Astrocyte of the spinal cord (primary cell): ENCODE measurements around the gene PRKCE.
A peak's percentile ranks its signal among the peaks of the same experiment; 100 is the strongest.

Experiments used
- DNase-seq: peaks from one replicate; pipeline ENCODE4 v3.0.0; 2011; ENCODE audit warnings: low read depth, low spot score
- H3K4me3 ChIP-seq: 2 replicates; pipeline ENCODE4 v1.5.1; 2011; ENCODE audit warnings: low read depth, mild to moderate bottlenecking, low read length, moderate library complexity
- CTCF ChIP-seq: IDR thresholded peaks from 2 replicates; pipeline ENCODE4 v1.5.1; 2012; ENCODE audit warnings: low read depth, mild to moderate bottlenecking, low read length, inconsistent platforms
- in situ Hi-C: cut with HindIII; loops from 2 replicates; pipeline ENCODE4 v1.10.0; 2017; ENCODE audit warnings: low sequenced_read_pairs

PRKCE gene

DNA sequence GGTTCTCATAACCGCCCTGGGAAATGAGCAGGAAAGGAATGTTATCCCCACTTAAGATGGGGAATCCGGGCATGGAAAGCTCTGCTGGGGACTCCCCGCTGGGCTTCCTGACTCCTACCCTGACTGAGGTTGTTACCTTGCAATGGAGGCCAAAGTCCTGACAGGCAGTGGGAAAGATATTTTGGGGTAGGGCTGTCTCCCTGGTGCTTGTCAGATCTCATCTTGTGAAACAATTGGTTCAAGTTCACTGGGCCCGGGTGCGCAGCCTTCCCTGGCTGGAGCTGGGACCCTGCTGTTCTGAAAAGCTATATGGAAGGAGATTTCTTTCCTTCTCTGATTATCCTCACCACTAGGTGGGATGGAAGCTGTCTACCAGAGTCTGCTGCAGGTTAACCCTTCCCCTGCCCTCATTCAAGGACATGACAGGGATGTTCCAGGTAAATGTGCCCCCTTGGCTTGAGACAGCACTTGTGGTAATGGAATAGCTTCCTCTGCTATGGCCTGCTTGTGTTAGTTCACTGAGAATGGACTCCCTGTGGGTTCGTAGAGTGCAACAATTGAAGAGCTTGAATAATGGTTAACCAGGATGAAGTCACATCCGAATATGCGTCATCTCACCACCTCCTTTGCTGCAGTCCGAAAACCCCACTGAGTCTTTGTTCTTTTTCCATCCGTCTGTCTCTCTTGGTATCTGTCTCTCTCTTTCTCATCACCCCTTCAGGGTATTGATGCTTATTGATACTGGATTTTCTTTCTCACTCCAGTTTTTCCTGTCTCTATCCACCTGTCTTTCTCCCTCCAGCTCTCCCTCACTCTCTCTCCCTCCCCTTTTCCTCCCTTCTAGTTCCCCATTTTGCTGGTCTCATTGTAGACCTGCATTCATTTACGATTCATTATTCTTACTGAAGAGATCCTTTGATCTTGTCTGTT, 577.9 kb downstream of the PRKCE start:
- in situ Hi-C loops, result no loop called here
- no peak for TF ChIP-seq CTCF
- DNase-seq, result peak; percentile 94
- no peak overlapping the region for H3K4me3 ChIP-seq

DNA sequence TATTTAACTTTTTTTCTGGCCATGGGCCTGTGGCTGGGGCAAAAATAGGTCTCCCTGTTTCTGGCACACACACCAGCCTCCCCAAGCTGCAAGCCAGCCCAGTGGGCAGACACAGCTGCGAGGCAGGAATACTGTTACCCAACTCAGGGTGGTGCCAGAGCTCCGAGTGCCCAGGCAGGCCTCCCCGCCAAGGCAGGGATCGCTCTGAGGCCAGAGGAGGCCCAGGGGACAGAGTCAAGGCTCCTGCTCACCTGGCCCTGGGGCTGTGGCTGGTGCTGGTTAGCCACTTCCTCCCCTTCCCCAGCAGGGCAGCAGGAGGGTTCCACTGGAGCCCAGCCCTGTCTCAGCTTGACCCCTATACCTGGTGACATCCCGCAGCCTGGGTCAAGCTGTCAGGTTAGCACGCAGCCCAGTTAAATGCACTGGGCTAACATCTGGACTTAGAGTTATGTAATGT, 578.7 kb downstream of the PRKCE start:
- TF ChIP-seq CTCF, result peak; percentile 15
- DNase-seq, result peak; percentile 47
- in situ Hi-C loops, result no loop called here

DNA sequence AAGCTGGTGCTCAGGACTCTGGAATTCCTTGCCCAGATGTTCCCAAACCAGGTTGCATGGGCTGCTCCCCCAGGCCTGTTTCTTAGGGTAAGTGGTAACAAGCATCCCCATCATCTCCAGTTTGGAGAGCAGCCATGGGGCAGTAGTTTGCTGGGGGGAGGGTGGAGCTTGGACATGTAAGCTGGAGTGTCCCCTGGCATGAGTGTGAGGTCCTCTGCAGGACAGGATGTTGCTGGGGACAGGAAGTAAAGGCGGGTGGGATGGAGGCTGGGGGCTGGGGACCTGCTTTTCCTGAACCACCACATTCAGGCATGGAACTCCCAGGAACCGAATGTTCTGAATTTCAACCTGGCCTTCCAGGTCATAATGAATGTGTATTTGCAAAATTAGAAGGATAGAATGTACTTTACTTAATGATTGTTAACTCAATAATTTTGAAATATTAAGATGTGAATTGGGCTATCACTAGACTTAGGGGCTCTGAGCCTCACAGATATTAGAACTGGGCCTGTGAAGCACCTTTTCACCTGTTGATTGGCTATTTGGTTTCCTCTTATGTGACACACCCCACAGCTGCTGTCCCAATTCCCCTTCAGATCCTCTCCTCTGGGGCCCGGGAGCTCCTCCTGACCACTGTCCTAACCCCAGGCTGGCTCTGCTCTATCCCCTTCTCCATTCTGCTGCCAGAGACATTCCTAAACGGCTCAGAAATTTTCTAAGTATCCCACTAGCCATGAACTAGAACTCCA, 579.4 kb downstream of the PRKCE start:
- DNase-seq, result no peak
- in situ Hi-C loops, result no loop called here
- TF ChIP-seq CTCF, result no peak
- H3K4me3 ChIP-seq, result no peak overlapping the region

More for the DNA sequence above, 578.7 kb downstream of the PRKCE start:
- H3K4me3 ChIP-seq, result no peak overlapping the region

DNA sequence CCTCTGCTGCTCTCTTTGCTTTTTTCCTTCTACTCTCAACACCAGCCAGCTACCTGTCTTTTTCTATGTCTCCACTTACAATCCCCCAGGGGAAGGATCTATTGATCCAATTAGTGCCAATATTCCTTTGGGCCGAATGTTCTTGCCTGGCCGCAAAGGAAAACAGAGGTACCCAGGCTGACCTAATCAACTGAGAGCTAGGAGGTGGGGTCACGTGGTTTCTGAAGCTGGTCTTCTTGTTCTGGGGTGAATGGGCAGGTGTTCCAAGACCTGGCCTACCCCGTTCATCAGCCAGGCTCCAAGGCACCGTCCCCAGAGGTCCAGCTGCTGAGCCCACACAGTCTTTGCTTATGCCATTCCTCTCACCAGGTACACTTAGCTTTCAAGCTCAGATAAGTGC, 580.2 kb downstream of the PRKCE start:
- H3K4me3 ChIP-seq, result no peak overlapping the region
- TF ChIP-seq CTCF, result no peak
- DNase-seq, result no peak
- in situ Hi-C loops, result no loop called here

GRCh38 chr2:46232860-46233259, 581.4 kb downstream of the PRKCE start:
- no peak overlapping the region for H3K4me3 ChIP-seq
- no peak for TF ChIP-seq CTCF
- peak; percentile 30 for DNase-seq
- in situ Hi-C loops, result no loop called here

DNA sequence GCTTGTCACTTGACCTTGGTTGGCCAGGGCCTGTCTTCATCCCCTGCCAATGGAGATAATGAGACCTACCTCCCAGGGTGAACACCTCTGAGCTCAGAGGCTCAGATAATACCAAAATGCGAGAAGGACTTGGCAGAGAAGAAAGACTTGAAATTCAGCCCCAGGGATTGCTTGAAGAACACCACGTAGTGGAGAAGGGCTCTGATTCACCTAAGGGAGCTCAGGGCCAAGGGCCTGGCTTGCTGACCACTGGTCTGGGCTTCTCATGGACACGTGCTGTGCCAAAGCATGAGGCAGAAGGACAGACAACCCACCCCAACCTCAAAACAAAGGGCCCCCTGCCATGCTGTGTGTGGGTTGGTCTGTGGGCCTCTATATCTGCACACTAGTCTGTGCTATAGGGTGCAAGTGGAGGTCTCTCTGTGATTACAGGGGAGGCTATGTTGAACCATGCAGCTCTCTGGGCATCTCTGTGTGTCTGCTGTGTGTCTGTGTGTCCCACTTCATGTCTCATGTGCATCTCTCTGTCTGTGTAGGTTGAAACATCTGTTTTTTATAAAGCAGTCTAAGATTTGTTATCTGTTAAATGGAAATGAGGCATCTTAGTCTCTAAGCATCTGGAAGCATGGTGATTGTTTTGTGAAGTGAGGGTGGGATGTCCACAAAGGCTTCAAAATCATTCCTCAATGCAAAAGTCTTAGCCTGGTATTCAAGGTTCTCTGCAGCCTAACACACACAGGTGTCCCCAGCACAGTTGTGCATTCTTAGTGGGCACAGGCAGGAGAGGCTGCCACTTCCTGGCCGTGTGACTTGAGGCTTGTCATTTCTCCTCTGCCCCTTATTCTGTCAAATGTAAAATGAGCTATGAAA, 584.8 kb downstream of the PRKCE start:
- TF ChIP-seq CTCF, result no peak
- H3K4me3 ChIP-seq, result no peak overlapping the region
- in situ Hi-C loops, result no loop called here
- DNase-seq, result no peak
